ENCODE measurements around the gene FAM174C.
A peak's percentile ranks its signal among the peaks of the same experiment; 100 is the strongest.

Gene FAM174C

DNA sequence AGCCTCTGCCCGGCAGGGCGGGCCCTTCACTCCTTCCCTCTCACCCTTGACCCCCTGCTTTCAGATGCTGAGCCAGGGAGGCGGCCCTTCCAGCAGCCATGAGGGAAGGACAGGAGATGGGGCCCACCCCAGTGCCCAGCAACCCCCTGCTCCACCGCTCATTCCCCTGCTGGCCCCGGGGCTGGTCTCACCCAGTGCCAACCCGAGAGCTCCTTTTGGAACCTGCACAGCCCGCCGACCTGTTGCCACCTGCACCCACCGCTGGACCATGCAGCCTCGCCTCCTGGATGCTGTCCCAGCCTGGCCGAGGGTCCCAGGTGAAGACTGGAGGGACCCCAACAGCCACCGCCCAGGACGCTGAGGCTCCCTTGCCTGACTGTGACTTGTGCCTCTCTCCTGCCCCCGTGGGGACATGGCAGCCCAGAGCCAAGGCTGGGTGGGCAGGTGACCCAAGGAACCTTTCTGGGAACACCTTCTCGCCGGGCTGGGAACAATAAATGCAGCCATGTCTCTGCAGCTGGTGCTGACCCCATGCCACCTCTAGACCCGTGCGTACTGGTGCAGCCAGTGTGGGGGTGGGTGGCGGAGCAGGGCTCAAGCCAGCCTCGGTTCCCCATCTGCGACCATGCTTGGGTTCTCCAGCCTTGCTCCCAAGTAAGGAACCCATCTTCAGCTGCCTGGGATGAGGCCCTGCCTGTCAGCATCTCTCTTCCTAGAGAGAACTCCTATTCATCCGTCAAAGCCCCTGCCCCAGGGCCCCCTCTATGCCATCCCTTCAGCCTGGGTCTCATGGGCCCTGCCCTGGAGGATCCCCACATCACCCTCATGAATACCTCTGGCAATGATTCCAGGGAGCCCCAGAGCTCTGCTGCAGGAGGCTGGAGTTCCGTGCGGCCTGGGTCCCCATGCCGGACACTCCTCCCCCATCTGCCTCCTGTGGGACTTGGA lies 3.7 kb downstream of the FAM174C start:
- Histone ChIP-seq H2AFZ (no peak overlapping the region), H3K27me3 (ENCODE audit: control insufficient read depth, insufficient read depth, low read length) (no peaks in the 10 kb centered on the region), H3K79me2 (peaks cover 2% of the 10 kb centered on the region), H3K9me3 (ENCODE audit: control insufficient read depth, low read length) (no peaks in the 10 kb centered on the region), H3K36me3 (ENCODE audit: control insufficient read depth, insufficient read depth, low read length) (no peaks in the 10 kb centered on the region), H3K4me2 (ENCODE audit: low read length) (no peak overlapping the region), H3K4me3 (ENCODE audit: low read depth, low read length) (no peak overlapping the region), H3K9ac (no peak overlapping the region), H3K27ac (no peak overlapping the region), H3K4me1 (peaks cover 17% of the 10 kb centered on the region)
- TF ChIP-seq CTCF (IDR thresholded peaks at IDR 0.05): no peak

DNA sequence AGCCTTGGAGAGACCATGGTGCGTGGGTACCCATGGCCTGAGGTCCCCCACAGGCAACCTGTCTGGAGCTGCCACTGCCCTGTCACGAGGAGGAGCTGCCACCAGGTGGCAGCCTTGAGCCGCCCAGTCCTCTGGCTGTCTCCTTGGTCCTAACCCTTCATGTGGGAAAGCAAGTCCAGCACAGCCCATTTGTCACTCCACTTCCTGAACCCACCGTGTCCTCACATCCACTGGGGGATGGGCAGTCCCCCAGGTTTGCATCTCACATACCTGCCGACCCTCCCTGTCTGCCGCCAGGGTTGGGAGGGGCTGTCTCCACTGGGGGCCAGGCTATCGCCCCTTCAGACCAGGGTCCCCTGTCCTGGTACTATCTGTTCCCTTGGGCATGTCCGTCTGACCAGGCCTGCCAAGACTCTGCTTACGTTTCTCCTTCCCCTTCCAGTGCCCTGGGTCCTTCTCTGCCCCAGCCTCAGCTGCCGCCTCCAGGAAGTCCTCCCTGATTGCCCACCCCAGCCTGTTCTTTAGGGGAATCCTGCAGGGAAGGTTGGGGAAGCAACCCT lies 4.5 kb downstream of the FAM174C start:
- Histone ChIP-seq H3K27ac (no peak overlapping the region), H3K27me3 (ENCODE audit: control insufficient read depth, insufficient read depth, low read length) (no peaks in the 10 kb centered on the region), H3K9me3 (ENCODE audit: control insufficient read depth, low read length) (no peaks in the 10 kb centered on the region), H3K9ac (no peak overlapping the region), H3K79me2 (no peaks in the 10 kb centered on the region), H3K4me3 (ENCODE audit: low read depth, low read length) (no peak overlapping the region), H3K4me1 (peaks cover 13% of the 10 kb centered on the region), H2AFZ (no peak overlapping the region), H3K4me2 (ENCODE audit: low read length) (no peak overlapping the region), H3K36me3 (ENCODE audit: control insufficient read depth, insufficient read depth, low read length) (no peaks in the 10 kb centered on the region)
- peak; percentile 98 for TF ChIP-seq CTCF (IDR thresholded peaks at IDR 0.05)

- Histone ChIP-seq H3K9ac (no peak overlapping the region), H3K27me3 (ENCODE audit: control insufficient read depth, insufficient read depth, low read length) (no peaks in the 10 kb centered on the region), H3K36me3 (ENCODE audit: control insufficient read depth, insufficient read depth, low read length) (no peaks in the 10 kb centered on the region), H3K4me3 (ENCODE audit: low read depth, low read length) (no peak overlapping the region), H3K9me3 (ENCODE audit: control insufficient read depth, low read length) (no peaks in the 10 kb centered on the region), H3K79me2 (no peaks in the 10 kb centered on the region), H2AFZ (no peak overlapping the region), H3K4me1 (peaks cover 9% of the 10 kb centered on the region), H3K4me2 (ENCODE audit: low read length) (no peak overlapping the region), H3K27ac (no peak overlapping the region)
- TF ChIP-seq CTCF (IDR thresholded peaks at IDR 0.05): no peak
Measured at GRCh38 chr19:1280636-1281568, 5.6 kb downstream of the FAM174C start.

GRCh38 chr19:1281569-1282287 lies 6.4 kb downstream of the FAM174C start:
- no peak overlapping the region for H3K4me3 ChIP-seq (ENCODE audit: low read depth, low read length)
- H3K27ac ChIP-seq: no peak overlapping the region
- no peaks in the 10 kb centered on the region for H3K9me3 ChIP-seq (ENCODE audit: control insufficient read depth, low read length)
- no peaks in the 10 kb centered on the region for H3K27me3 ChIP-seq (ENCODE audit: control insufficient read depth, insufficient read depth, low read length)
- no peak overlapping the region for H2AFZ ChIP-seq
- H3K4me2 ChIP-seq (ENCODE audit: low read length): no peak overlapping the region
- H3K79me2 ChIP-seq: no peaks in the 10 kb centered on the region
- H3K4me1 ChIP-seq: peaks cover 5% of the 10 kb centered on the region
- TF ChIP-seq CTCF (IDR thresholded peaks at IDR 0.05): no peak
- no peak overlapping the region for H3K9ac ChIP-seq
- H3K36me3 ChIP-seq (ENCODE audit: control insufficient read depth, insufficient read depth, low read length): no peaks in the 10 kb centered on the region
